ENCODE measurements around the gene ADGRB3.
"Not testable (repeated sequence)": the region's sequence is repeated elsewhere in the genome, so short reads cannot be mapped to it uniquely, and the experiment has no call there.

The ADGRB3 gene

DNA sequence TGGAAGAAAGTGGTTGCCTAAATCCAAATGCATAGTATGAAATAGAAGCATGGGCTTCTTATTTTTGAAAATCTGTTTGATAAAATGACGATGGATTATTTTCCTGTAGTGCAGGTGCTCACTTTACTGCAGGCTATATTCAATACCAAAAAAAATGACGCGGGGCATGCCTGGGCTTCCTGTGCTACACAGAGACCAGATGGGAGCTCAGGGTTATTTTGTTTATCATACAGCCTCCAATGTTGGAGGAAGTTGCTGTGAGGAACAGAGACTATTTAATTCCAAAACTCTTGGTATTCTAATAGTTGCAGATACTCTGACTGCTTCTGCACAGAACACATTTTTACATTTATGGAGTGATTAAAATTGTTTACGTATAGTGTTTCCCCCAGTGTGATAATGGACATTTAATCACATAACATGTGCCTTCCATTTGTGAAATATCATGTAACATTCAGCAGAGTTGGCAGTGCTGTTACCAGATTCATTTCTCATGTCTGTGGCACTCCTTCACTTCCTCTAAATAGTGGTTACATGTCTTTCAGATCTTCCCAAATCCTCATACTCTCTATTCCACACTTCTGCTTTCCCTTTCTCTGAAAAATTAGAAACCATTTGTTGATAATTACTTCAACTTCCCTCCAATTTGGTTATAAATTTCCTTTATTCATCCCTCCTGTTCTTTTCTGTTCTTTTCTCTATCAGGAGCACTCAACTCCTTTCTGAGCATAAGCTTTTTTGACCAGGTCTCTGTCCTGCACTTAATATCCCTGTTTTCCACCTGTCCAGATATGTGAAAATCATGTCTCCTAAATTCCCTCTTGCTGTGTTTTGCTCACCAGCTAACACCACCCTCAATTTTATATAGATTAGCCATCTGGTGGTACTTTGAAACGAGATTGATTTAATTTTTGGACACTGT, 121.6 kb downstream of the ADGRB3 start:
- no peak overlapping the region for H3K27ac Mint-ChIP-seq
- no peaks in the 10 kb centered on the region for H3K9me3 Mint-ChIP-seq
- peaks cover 3% of the 10 kb centered on the region for H3K27me3 Mint-ChIP-seq
- H3K36me3 Mint-ChIP-seq (ENCODE audit: low read depth): no peaks in the 10 kb centered on the region
- ATAC-seq: no peak
- no peak overlapping the region for H3K4me3 Mint-ChIP-seq
- no peak for DNase-seq
- no peaks in the 10 kb centered on the region for H3K4me1 Mint-ChIP-seq

- Mint-ChIP-seq H3K27ac (no peak overlapping the region), H3K4me1 (no peaks in the 10 kb centered on the region), H3K9me3 (no peaks in the 10 kb centered on the region), H3K4me3 (no peak overlapping the region), H3K36me3 (ENCODE audit: low read depth) (no peaks in the 10 kb centered on the region), H3K27me3 (no peaks in the 10 kb centered on the region)
- DNase-seq (no peak), ATAC-seq (no peak)
Measured at GRCh38 chr6:68757821-68758220, 122.7 kb downstream of the ADGRB3 start.

DNA sequence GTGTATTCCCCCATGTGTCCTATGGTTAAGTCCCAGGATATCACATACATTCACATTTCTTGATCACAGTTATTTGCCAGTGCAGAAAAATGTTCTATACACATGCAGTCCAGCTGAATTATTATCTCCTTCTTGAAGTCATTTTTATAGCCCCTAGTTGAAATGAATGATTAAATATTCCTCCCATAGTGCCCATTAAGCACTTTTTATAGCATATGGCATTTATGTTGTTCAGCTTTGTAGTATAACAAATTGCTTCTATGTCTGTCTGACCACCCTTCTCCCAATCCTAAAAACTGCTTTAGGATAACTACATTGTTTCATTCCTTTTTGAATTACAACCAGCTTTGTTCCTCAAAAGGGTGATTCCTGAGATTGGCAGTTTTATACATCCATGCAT, 123.5 kb downstream of the ADGRB3 start:
- H3K9me3 Mint-ChIP-seq: no peaks in the 10 kb centered on the region
- DNase-seq (no peak), ATAC-seq (no peak)
- H3K27me3 Mint-ChIP-seq: no peaks in the 10 kb centered on the region
- no peaks in the 10 kb centered on the region for H3K4me1 Mint-ChIP-seq
- no peak overlapping the region for H3K4me3 Mint-ChIP-seq
- no peak overlapping the region for H3K27ac Mint-ChIP-seq
- no peaks in the 10 kb centered on the region for H3K36me3 Mint-ChIP-seq (ENCODE audit: low read depth)

GRCh38 chr6:68760485-68760884, 125.4 kb downstream of the ADGRB3 start:
- H3K36me3 Mint-ChIP-seq (ENCODE audit: low read depth): no peaks in the 10 kb centered on the region
- no peak overlapping the region for H3K27ac Mint-ChIP-seq
- H3K27me3 Mint-ChIP-seq: no peaks in the 10 kb centered on the region
- H3K9me3 Mint-ChIP-seq: no peaks in the 10 kb centered on the region
- DNase-seq (no peak), ATAC-seq (no peak)
- H3K4me1 Mint-ChIP-seq: no peaks in the 10 kb centered on the region
- H3K4me3 Mint-ChIP-seq: no peak overlapping the region

- Mint-ChIP-seq H3K9me3 (no peaks in the 10 kb centered on the region), H3K4me1 (no peaks in the 10 kb centered on the region), H3K36me3 (ENCODE audit: low read depth) (no peaks in the 10 kb centered on the region), H3K27me3 (no peaks in the 10 kb centered on the region), H3K4me3 (no peak overlapping the region), H3K27ac (no peak overlapping the region)
- DNase-seq: no peak
- ATAC-seq: no peak
Measured at GRCh38 chr6:68760941-68761676, 126.0 kb downstream of the ADGRB3 start.

- H3K4me1 Mint-ChIP-seq: no peaks in the 10 kb centered on the region
- H3K27ac Mint-ChIP-seq: no peak overlapping the region
- H3K4me3 Mint-ChIP-seq: no peak overlapping the region
- DNase-seq (no peak), ATAC-seq (no peak)
- no peaks in the 10 kb centered on the region for H3K36me3 Mint-ChIP-seq (ENCODE audit: low read depth)
- H3K9me3 Mint-ChIP-seq: no peaks in the 10 kb centered on the region
- no peaks in the 10 kb centered on the region for H3K27me3 Mint-ChIP-seq
Measured at GRCh38 chr6:68761985-68762384, 126.9 kb downstream of the ADGRB3 start.

DNA sequence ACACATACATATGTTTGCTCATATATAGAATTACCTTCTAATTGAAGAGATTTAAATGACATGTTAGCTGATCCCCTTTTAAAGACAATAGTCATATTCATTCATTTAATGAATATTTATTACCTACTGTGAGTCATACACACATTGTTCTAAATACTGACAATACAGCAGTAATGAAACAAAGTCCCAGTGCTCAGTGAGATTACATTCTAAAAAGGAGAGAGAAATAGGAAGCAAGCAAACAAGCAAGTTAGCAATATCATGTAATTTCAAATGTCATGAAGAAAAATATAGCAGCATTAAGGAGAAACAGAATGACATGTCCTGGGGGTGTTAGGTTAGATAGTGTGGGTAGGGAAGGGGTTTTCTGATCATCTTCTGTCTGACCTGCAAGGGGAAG, 136.3 kb downstream of the ADGRB3 start:
- no peak for DNase-seq
- no peak for ATAC-seq
- peaks cover 6% of the 10 kb centered on the region for H3K9me3 Mint-ChIP-seq
- no peaks in the 10 kb centered on the region for H3K4me1 Mint-ChIP-seq
- H3K27ac Mint-ChIP-seq: no peak overlapping the region
- H3K36me3 Mint-ChIP-seq (ENCODE audit: low read depth): no peaks in the 10 kb centered on the region
- H3K4me3 Mint-ChIP-seq: no peak overlapping the region
- no peaks in the 10 kb centered on the region for H3K27me3 Mint-ChIP-seq

DNA sequence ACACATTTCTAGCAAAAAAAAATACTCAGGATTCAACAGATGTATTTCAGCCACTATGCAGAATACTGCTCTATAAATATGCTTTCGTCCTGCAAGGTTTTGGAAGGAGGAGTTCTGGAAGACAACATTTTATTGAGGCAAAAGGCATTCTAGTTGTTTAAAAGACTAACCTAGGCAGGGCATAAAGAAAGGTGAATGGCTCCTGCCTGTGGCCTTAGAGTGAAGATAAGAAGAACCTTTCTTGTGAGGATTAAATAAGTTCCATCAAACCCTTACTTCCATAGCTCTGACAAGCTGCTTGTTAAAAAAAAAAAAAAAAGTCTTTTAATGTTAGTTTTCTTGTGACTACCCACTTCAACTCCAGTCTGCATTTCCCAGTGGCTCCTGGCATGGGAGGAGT, 139.8 kb downstream of the ADGRB3 start:
- no peak for ATAC-seq
- Mint-ChIP-seq H3K4me3 (no peak overlapping the region), H3K27ac (no peak overlapping the region), H3K9me3 (no peaks in the 10 kb centered on the region), H3K4me1 (no peaks in the 10 kb centered on the region), H3K36me3 (ENCODE audit: low read depth) (no peaks in the 10 kb centered on the region), H3K27me3 (no peaks in the 10 kb centered on the region)
- DNase-seq: no peak

DNA sequence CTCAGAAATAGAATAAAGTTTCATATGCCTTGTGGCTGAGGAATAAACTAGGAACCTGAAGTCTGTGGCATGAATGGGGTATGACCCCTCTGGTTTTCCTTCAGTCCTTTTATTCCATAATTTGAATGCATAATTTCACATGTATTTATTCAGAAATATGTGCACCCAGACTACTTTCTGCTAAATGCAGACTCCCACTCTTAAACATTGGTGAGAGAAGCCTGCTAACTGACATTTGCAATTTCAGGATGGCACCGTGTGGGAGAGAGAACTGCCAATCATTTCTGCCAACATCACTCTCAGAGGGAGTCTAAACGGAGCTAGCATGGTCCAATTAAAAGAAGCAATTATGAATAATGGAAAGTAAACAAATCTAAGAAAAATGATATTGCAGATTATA, 141.3 kb downstream of the ADGRB3 start:
- H3K9me3 Mint-ChIP-seq: no peaks in the 10 kb centered on the region
- no peak for ATAC-seq

GRCh38 chr6:68777956-68778355, 142.9 kb downstream of the ADGRB3 start:
- DNase-seq: no peak
- no peaks in the 10 kb centered on the region for H3K27me3 Mint-ChIP-seq
- ATAC-seq: no peak
- H3K9me3 Mint-ChIP-seq: no peaks in the 10 kb centered on the region
- no peak overlapping the region for H3K4me3 Mint-ChIP-seq
- H3K4me1 Mint-ChIP-seq: no peaks in the 10 kb centered on the region
- H3K27ac Mint-ChIP-seq: no peak overlapping the region
- H3K36me3 Mint-ChIP-seq (ENCODE audit: low read depth): no peaks in the 10 kb centered on the region

More for the DNA sequence above, 141.3 kb downstream of the ADGRB3 start:
- H3K4me1 Mint-ChIP-seq: no peaks in the 10 kb centered on the region
- no peaks in the 10 kb centered on the region for H3K36me3 Mint-ChIP-seq (ENCODE audit: low read depth)
- H3K27ac Mint-ChIP-seq: no peak overlapping the region
- H3K27me3 Mint-ChIP-seq: no peaks in the 10 kb centered on the region
- no peak for DNase-seq
- H3K4me3 Mint-ChIP-seq: no peak overlapping the region

- H3K4me3 Mint-ChIP-seq: no peak overlapping the region
- no peaks in the 10 kb centered on the region for H3K36me3 Mint-ChIP-seq (ENCODE audit: low read depth)
- ATAC-seq: no peak
- H3K27me3 Mint-ChIP-seq: no peaks in the 10 kb centered on the region
- DNase-seq: no peak
- H3K4me1 Mint-ChIP-seq: no peaks in the 10 kb centered on the region
- no peak overlapping the region for H3K27ac Mint-ChIP-seq
- no peaks in the 10 kb centered on the region for H3K9me3 Mint-ChIP-seq
Measured at GRCh38 chr6:68778356-68779020, 143.4 kb downstream of the ADGRB3 start.

DNA sequence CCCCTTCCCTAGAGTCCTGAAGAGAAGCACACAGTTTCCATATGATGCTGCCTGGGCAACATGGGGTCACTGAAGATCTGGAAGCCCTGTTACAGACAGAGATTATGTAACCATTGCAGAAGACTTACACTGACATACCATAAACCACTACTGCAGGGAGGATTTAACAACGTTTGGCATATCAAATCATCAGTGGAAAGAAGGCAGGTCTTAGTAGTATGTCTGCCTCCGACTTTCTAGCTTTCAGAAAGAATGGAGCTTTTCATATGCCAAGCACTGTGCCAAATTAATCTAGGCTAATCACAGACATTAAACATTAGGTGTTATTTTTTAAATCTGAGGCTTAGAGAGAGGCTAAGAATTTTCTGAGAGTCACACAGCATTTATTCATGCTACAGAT, 144.3 kb downstream of the ADGRB3 start:
- Mint-ChIP-seq H3K4me1 (no peaks in the 10 kb centered on the region), H3K4me3 (no peak overlapping the region), H3K36me3 (ENCODE audit: low read depth) (no peaks in the 10 kb centered on the region), H3K27me3 (no peaks in the 10 kb centered on the region), H3K9me3 (no peaks in the 10 kb centered on the region), H3K27ac (no peak overlapping the region)
- ATAC-seq (no peak), DNase-seq (no peak)

- H3K27me3 Mint-ChIP-seq; H3K4me3 Mint-ChIP-seq; ATAC-seq; H3K4me1 Mint-ChIP-seq; H3K27ac Mint-ChIP-seq; H3K9me3 Mint-ChIP-seq; DNase-seq; H3K36me3 Mint-ChIP-seq (ENCODE audit: low read depth): not testable (repeated sequence)
Measured at GRCh38 chr6:68790128-68790527, 155.0 kb downstream of the ADGRB3 start.

DNA sequence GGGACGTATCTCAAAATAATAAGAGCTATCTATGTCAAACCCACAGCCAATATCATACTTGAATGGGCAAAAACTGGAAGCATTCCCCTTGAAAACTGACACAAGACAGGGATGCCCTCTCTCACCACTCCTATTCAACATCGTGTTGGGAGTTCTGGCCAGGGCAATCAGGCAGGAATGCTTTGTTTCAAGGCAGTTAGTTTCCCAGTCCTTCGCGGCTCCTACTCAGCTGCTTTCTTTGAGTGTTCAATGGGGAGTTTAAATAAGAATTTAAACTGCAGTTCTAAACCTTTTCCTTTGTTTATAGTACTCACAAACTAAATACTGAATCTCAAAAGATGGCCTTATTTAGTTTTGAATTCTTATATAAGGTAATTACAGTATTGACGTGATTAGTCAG, 179.9 kb downstream of the ADGRB3 start:
- not testable (repeated sequence) for H3K27me3 Mint-ChIP-seq

GRCh38 chr6:68826501-68826900, 191.4 kb downstream of the ADGRB3 start:
- Mint-ChIP-seq H3K4me3 (no peak overlapping the region), H3K27me3 (no peaks in the 10 kb centered on the region), H3K4me1 (no peaks in the 10 kb centered on the region), H3K27ac (no peak overlapping the region), H3K36me3 (ENCODE audit: low read depth) (no peaks in the 10 kb centered on the region), H3K9me3 (no peaks in the 10 kb centered on the region)
- ATAC-seq: no peak
- DNase-seq: no peak

More for the DNA sequence above, 179.9 kb downstream of the ADGRB3 start:
- not testable (repeated sequence) for H3K4me1 Mint-ChIP-seq; H3K36me3 Mint-ChIP-seq (ENCODE audit: low read depth); H3K27ac Mint-ChIP-seq; ATAC-seq; H3K4me3 Mint-ChIP-seq; DNase-seq; H3K9me3 Mint-ChIP-seq

Data from activated naive CD8-positive, alpha-beta T cell treated with anti-CD3 and anti-CD28 coated beads, Interleukin-2, amount 50 U/mL, for 24 hours (primary cell).